GM23338 (cell line): ENCODE results near the gene FAM177A1.

Source experiments
- CREB1 ChIP-seq: fragments of 250-450 bp; sonication (Bioruptor Pico); IDR thresholded peaks from 2 replicates; pipeline ENCODE4 v1.5.0; 2020; ENCODE audit warnings: low read depth, mild to moderate bottlenecking, moderate library complexity
- EZH2 ChIP-seq: fragments of 200-600 bp; sonication (generic); IDR thresholded peaks from one replicate; pipeline ENCODE4 v1.8.0; 2017; ENCODE audit warnings: antibody characterized with exemption, mild to moderate bottlenecking, low read depth; ENCODE audit not compliant: unreplicated experiment
- EZH2phosphoT487 ChIP-seq: fragments of 200-600 bp; sonication (generic); IDR thresholded peaks from one replicate; pipeline ENCODE4 v1.8.1; 2018; ENCODE audit warnings: antibody characterized with exemption; ENCODE audit not compliant: unreplicated experiment
- NANOG ChIP-seq: IDR thresholded peaks from 2 replicates; pipeline ENCODE4 v1.6.1; 2016; ENCODE audit warnings: antibody characterized with exemption, borderline replicate concordance
- POLR2AphosphoS5 ChIP-seq: IDR thresholded peaks from 2 replicates; pipeline ENCODE4 v1.6.1; 2016; ENCODE audit warnings: antibody characterized with exemption, low read depth
- REST ChIP-seq: IDR thresholded peaks from one replicate; pipeline ENCODE4 v1.6.1; 2018; ENCODE audit warnings: antibody characterized with exemption; ENCODE audit not compliant: unreplicated experiment
- TF ChIP-seq, protein P1 (sequence below), 2 experiments: fragments of 200-600 bp in 1 of 2; sonication (generic) in 1 of 2; conservative IDR thresholded peaks; 2 replicates each; pipeline versions ENCODE4 v1.5.1 to v1.6.1; 2016 to 2017; ENCODE audit warnings: antibody characterized with exemption in 2 of 2, low read depth in 2 of 2, mild to moderate bottlenecking in 2 of 2, moderate library complexity in 1 of 2
- TF ChIP-seq, protein P2 (sequence below): IDR thresholded peaks from 2 replicates; pipeline ENCODE4 v1.6.1; 2016; ENCODE audit warnings: antibody characterized with exemption

DNA sequence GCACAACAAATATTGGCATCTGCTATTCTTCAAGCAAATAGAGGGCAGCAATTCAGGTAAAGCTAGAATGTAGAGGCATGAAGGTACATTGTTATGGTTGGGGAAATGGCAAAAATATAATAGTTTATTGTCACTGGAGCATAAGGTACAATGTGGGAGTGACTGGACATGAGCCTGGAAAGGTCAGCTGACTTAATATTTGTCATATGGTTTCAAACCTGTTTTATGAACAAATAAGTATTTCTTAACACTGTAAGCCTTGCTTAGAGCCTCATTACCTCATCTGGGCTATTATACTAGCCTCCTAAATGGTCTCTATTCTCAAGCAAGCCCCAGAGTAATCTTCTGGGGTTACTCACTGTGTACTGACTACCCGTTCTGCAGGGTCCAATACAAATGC lies 33.7 kb downstream of the FAM177A1 start:
- TF ChIP-seq, protein P1, sequence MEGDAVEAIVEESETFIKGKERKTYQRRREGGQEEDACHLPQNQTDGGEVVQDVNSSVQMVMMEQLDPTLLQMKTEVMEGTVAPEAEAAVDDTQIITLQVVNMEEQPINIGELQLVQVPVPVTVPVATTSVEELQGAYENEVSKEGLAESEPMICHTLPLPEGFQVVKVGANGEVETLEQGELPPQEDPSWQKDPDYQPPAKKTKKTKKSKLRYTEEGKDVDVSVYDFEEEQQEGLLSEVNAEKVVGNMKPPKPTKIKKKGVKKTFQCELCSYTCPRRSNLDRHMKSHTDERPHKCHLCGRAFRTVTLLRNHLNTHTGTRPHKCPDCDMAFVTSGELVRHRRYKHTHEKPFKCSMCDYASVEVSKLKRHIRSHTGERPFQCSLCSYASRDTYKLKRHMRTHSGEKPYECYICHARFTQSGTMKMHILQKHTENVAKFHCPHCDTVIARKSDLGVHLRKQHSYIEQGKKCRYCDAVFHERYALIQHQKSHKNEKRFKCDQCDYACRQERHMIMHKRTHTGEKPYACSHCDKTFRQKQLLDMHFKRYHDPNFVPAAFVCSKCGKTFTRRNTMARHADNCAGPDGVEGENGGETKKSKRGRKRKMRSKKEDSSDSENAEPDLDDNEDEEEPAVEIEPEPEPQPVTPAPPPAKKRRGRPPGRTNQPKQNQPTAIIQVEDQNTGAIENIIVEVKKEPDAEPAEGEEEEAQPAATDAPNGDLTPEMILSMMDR (conservative IDR thresholded peaks at IDR 0.05; ENCODE audit: low read depth in 2 of 2) = no peak
- no peak for TF ChIP-seq EZH2
- TF ChIP-seq POLR2AphosphoS5 = no peak
- TF ChIP-seq EZH2phosphoT487 = no peak
- no peak for TF ChIP-seq NANOG
- TF ChIP-seq, protein P2, sequence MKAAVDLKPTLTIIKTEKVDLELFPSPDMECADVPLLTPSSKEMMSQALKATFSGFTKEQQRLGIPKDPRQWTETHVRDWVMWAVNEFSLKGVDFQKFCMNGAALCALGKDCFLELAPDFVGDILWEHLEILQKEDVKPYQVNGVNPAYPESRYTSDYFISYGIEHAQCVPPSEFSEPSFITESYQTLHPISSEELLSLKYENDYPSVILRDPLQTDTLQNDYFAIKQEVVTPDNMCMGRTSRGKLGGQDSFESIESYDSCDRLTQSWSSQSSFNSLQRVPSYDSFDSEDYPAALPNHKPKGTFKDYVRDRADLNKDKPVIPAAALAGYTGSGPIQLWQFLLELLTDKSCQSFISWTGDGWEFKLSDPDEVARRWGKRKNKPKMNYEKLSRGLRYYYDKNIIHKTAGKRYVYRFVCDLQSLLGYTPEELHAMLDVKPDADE = no peak
- no peak for TF ChIP-seq REST
- TF ChIP-seq CREB1 (CRISPR knock-in tag) = no peak
